HG02642 (cell line): ENCODE results near the gene KMT2D.

ENCODE experiments used
- ATAC-seq: cut with Tn5 transposase; IDR thresholded peaks from one replicate; pipeline ENCODE4 v1.9.1; 2021; ENCODE audit warnings: mild to moderate bottlenecking; ENCODE audit not compliant: unreplicated experiment, poor library complexity

KMT2D gene

GRCh38 chr12:49060237-49061156 lies at the start of gene KMT2D:
Gene KMT2D, minus strand, starts transcription at chr12:49060794. Its CDS starts 5,470 bp downstream, at chr12:49055324.
- ATAC-seq: peak; percentile 58

GRCh38 chr12:49109641-49110463 lies 49.3 kb upstream of the KMT2D start:
- no peak for ATAC-seq

- ATAC-seq: no peak
Observed at GRCh38 chr12:49108958-49109404, 48.4 kb upstream of the KMT2D start.

- ATAC-seq: no peak
Observed at GRCh38 chr12:49105504-49106084, 45.0 kb upstream of the KMT2D start.

GRCh38 chr12:49104822-49105221 lies 44.2 kb upstream of the KMT2D start:
- no peak for ATAC-seq

GRCh38 chr12:49100380-49100779 lies 39.8 kb upstream of the KMT2D start:
- no peak for ATAC-seq

GRCh38 chr12:49098703-49099102 lies 38.1 kb upstream of the KMT2D start:
- no peak for ATAC-seq

GRCh38 chr12:49098035-49098451 lies 37.4 kb upstream of the KMT2D start:
- ATAC-seq: no peak

- no peak for ATAC-seq
Observed at GRCh38 chr12:49097381-49097780, 36.8 kb upstream of the KMT2D start.

- no peak for ATAC-seq
Observed at GRCh38 chr12:49094975-49095365, 34.4 kb upstream of the KMT2D start.

- no peak for ATAC-seq
Observed at GRCh38 chr12:49094160-49094974, 33.8 kb upstream of the KMT2D start, which contains the start of gene DHH. Gene DHH, minus strand, starts transcription at chr12:49094801. Its CDS starts 289 bp downstream, at chr12:49094512.

- no peak for ATAC-seq
Observed at GRCh38 chr12:49093792-49094159, 33.2 kb upstream of the KMT2D start.

GRCh38 chr12:49092816-49093406 lies 32.3 kb upstream of the KMT2D start:
- no peak for ATAC-seq

GRCh38 chr12:49092086-49092815 lies 31.7 kb upstream of the KMT2D start:
- ATAC-seq: no peak

- no peak for ATAC-seq
Observed at GRCh38 chr12:49091836-49092085, 31.2 kb upstream of the KMT2D start.

GRCh38 chr12:49091056-49091835 lies 30.7 kb upstream of the KMT2D start:
- no peak for ATAC-seq

GRCh38 chr12:49089821-49090773 lies 29.5 kb upstream of the KMT2D start:
- ATAC-seq: no peak
